Smooth muscle cell of trachea (primary cell): Measurements from ENCODE around the gene ERVH48-1. TPM values are rescaled to one million over a fixed set of nuclear protein-coding genes. Genes with fewer than 3 reads are reported as not detected.

ENCODE experiments used
- total RNA-seq: library from RNA; depleted of rRNA; stranded (reverse); fragments of >200 nt; gene quantifications from 2 replicates; pipeline ENCODE4 v1.2.1, GENCODE V29; 2014

Gene ERVH48-1
- not detected in 2 replicates for total RNA-seq

DNA sequence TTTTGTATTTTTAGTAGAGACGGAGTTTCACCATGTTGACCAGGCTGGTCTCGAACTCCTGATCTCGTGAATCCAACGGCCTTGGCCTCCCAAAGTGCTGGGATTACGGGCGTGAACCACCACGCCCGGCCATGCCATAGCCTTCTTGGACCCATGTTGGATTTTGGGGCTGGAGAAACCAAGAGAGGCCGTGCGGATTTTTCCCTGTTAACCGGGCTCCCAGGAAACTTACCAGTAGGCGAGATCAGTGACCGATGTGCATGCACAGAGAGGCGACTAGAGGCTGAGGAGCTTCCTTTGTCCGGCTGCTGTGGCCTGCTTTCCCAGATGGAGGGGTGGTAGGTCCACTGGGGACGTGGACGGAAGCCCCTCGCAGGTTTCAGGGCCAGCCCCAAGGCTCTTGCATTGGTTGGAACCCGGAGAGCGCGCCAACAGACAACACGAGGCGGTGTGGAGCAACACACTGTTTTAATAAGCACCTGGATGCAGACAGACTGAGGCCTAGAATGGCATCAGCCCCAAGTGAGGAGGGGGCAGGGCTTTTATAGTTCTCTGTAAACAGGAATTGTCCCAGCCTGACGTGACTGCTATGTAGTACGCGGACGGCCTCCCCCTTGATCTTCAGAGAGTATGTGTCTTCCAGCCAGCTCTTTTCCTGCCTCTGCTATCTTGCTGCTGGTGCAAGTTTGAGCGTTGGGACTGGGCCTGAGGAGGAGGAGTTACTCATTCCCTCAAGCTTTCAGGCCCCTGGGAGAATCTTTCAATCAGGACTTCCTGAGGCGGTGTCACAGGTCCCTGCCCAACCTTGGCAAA is at the start of gene ERVH48-1:
TSS of gene ERVH48-1 (minus strand) at position 517 of the 813 bp plus-strand sequence. CDS start 6,624 bp downstream, outside the sequence.

DNA sequence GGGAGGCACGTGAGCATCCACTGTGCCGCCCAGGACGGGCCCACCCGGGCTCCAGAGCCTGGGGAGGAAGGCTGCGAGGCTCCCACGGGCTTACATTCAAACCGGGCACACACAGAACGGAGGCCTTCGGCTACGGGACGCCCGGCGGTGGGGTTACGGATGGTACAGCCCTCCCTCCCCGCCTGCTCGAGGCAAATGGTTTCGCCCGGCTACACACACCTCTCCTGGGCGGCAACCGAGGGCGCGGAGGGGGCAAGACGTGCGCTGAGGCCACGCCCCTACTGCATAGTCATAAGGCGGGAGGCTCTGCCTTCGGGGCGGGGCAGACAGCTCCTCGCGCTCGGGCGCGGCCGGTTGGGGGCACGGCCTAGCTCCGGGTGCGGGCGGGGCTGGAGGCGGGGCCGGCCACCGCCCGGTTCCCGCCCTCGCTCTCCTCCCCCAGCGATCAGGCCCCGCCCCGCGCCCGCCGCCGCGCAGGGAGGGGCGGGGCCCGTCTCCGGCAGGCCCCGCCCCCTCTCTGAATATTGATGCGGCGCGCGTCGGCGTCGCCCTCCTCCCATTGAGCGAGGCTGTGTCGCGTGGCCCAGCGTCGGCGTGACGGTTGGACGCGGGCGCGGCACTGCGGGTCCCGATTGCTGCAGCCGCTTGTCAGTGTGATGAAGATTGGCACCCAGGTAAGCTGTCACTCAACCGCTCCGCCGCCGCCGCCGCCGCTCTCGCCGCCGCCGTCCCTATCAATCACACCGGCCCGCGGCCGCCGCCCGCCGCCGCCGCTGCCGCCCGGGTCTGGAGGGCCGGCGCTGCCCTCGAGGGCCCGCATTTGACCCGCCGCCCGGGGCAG is 48.8 kb upstream of the ERVH48-1 start, which contains the start of gene PKNOX1:
TSS of gene PKNOX1 (plus strand) at position 572 of the 841 bp plus-strand sequence. CDS start 29,820 bp downstream, outside the sequence.

DNA sequence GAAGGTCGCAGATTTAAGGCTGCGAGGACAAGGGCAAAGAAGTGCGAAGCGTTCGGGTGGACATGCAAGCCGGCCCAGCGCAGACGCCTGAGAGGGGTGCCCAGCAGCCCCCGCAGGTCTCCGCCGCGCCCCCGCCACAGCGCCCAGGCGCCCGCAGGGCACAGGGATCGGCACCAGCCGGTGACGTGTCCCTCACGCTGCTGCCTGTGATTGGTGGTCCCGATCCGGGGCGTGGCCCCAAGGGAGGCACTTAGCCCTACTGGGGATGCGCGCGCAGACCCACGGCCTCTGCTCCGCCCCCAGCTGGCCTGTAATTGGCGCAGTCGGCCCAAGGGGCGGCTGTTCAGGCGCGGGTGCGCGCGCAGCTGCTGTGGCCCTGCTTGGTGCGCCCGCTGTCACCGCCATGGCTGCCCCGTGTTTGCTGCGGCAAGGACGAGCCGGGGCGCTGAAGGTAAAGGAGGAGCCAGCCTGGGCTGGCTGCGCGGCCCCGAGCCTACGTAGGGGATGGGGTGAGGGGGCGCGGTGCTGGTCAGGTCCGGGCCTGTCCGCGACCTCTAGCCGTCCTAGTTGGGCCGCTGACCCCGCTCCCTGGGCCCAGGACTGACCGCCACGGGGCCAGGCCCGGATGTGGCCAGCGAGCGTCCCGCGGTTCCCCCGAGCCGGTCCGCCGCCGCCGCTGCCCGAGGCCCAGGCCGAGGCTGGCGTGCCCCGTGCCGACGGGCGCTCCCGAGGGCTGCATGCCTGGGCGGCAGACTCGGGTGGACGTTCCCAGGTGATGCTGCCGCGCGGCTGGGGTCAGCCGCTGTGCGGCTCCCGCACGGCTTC is 32.3 kb downstream of the ERVH48-1 start, which contains the start of gene NDUFV3:
TSS of gene NDUFV3 (plus strand) at position 379 of the 825 bp plus-strand sequence. CDS start at position 404, 25 bp downstream.

DNA sequence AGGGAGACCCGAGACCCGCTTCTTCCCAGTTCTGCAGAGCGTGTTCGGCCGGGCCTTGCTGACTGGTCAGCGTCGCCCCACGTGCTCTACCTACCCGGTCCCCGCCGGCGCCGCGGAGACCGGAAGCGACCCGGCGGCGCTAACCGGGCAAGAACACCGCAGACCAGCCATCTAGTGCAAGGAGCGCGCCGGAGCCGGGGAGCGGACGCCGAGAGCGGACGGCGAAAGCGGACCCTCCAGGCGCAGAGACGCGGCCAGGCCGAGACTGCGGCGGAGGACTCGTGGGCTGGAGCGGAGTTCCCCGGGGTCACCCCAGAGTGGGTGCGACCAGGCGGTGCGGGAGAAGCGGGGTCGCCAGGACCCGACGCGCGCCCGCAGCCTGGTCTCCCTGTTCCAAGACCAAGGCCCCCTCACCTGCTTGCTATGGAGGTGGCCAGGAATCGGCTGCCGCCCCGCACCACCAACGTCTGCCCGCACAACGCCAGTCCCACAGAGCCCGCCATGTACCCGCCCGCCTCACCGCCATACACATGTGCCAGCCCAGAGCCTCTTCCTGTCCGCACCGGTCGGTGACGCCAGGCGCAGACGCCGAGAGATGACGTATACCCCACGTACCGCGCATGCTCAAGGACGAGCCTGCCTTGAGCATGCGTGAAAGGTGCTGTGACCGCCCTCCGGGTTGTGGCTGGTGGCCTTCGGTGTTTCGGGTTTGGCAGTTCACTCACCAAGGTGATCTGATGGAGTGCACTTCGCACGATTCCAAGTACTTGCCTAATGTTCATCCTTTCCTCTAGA is 46.2 kb downstream of the ERVH48-1 start, which contains the start of gene WDR4:
TSS of gene WDR4 (minus strand) at position 547 of the 795 bp plus-strand sequence. CDS start at position 503, 44 bp downstream.

Other genes with a start within 250 kb of the ERVH48-1 start
- 8.4 and 10.9 TPM in 2 replicates for gene WDR4, start 46.1 kb downstream of the ERVH48-1 start, total RNA-seq
- gene NDUFV3, start 32.3 kb downstream of the ERVH48-1 start, total RNA-seq: 56.6 and 81.7 TPM in 2 replicates
- 15.0 and 17.5 TPM in 2 replicates for gene PKNOX1, start 48.9 kb upstream of the ERVH48-1 start, total RNA-seq
- 47.0 and 58.5 TPM in 2 replicates for gene CBS, start 150.2 kb upstream of the ERVH48-1 start, total RNA-seq
- 15.7 and 36.9 TPM in 2 replicates for gene U2AF1, start 181.9 kb upstream of the ERVH48-1 start, total RNA-seq
- not detected in 2 replicates for gene CRYAA, start 243.4 kb upstream of the ERVH48-1 start, total RNA-seq